HG03064 (cell line): Measurements from ENCODE around the gene TARP.

ENCODE experiments used
- ATAC-seq: cut with Tn5 transposase; IDR thresholded peaks from one replicate; pipeline ENCODE4 v1.9.1; 2021; ENCODE audit warnings: low read depth; ENCODE audit not compliant: unreplicated experiment

The TARP gene

DNA sequence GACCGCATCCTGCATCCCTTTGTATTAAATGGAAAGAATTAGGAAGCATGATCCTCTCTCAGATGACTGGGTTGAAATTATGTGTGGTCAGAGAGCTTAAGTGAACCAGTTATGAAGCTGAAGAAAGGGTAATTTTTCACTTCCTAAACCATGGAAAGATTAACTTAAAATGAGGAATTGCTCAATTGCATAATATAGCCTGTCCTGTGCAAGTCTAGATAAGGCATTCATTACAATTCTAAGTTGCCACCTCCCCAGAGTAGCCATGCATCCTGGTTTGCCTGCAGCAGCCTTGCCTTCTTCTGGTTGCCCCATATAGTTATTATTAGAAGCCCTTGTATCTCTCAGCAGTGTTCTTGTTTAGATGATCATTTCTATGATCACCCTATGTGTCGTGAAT lies 50.1 kb downstream of the TARP start:
- ATAC-seq: no peak

DNA sequence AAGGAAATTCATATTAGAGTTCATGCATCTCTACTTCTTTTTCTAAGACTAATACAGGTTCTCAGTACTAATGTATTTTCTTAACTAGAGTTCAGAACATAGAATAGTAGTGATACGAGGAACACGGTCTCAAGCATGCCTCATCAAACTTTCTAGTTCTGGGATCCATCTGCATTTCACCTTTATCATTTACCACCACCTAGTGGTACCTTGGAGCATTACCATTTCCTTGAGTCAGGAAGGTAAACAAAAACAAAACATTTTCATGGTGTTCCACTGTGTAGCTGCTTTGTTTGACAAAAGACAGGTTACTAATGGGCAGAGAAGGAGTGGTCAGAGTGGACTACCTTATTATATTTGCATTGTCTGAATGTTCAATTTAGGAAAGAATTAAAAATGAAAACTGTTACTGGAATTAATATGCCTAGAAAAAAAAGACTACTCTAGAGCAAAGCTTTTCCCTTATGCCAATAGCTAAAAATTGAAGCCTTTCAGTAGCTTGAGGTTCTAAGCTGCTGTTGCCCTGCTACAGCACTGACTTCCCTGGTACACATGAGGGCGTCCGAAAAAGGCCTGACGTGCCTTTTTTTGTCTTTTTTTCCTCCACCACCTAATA lies 50.8 kb downstream of the TARP start:
- no peak for ATAC-seq

DNA sequence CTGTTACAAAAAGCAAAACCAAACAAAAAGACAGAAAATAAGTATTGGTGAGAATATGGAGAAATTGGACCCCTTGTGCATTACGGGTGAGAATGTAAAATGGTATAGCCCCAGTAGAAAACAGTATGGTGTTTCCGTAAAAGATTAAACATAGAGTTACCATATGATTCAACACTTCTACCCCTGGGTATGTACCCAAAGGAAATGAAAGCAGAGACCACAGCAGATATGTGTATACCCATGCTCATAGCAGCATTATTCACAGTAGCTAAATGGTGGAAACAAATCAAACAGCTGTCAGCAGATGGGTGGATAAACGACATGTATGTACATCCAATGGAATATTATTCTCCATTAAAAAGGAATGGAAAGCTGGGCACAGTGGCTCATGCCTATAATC lies 53.0 kb downstream of the TARP start:
- ATAC-seq: no peak

DNA sequence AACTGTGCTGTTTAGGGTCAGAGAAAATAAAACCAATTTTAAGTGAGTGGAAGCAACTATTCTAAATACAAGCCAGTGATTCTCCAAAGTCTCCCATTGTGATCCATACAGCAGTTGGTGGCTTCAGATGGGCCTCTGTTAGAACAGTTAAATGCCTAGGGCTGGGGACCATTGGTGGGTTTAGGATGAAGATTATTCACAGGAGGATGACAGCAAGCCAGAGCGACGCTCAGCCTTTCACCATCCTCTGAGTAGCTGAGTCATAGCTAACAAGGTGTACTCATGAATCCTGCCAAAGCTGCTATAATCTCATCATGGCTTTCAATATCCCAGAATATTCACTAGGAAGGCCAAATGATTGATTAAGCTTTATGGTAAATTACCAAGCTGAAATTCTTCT lies 55.8 kb downstream of the TARP start:
- no peak for ATAC-seq

DNA sequence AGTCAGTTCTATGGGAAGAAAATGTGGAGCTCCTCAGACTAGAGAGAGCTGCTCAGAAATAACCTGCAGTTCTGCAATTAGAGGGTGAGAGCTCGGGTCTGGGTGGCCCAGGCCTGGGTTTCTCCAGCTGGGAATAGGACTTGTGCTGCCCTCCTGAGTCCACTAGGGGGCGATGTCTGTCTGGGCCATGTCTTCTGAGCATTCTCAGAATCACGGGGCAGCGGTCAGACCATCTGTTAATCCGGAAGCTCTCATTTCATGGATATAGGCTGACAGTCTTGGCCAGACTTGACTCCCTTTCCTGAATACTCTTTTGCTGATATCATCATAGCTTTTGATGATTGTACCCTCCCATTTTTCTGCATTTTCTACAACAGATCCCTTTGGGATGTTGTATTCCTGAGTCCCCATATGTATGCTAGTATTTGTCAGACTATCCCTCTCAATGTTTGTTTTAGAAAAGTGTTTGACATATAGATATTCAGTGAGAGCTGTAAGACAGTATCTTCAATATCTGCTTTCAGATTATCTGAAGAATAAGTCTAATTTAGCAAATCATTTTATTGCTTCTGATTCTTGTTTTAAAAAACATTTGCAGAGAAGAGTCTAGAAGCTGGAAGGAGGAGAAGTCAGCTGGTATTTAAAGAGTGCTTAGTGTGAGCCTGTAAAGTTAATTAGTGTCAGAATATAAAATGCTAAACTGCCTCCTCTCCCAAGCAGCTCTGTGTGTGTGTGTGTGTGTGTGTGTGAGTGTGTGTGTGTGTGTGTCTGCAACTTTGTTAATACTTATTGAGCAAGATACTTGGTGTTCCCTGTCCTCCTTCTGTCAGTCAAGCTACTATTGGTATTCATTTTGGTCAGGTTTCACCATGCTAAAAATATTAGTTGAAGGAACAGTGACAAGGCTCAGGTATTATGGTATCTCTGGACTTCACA lies 57.4 kb downstream of the TARP start:
- peak; percentile 80 for ATAC-seq

DNA sequence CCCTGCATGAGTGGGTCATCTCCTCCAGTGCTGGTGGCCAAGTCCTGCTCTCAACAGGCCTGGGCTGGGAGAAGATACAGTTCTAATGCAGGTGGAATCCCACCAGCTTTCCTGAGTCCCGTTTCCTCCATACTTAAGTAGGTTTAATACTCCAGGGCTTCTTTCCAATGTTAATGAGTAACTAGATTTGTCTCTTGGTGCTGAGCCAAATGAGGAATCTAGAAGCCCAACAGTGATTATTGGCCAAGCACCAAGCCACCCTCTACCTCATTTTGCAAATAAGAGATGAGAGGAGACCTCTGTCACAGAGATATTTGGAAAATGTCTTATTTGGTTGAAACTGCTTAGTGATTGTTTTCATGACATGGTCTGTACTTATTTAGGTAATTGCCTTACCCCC lies 58.3 kb downstream of the TARP start:
- ATAC-seq: no peak

DNA sequence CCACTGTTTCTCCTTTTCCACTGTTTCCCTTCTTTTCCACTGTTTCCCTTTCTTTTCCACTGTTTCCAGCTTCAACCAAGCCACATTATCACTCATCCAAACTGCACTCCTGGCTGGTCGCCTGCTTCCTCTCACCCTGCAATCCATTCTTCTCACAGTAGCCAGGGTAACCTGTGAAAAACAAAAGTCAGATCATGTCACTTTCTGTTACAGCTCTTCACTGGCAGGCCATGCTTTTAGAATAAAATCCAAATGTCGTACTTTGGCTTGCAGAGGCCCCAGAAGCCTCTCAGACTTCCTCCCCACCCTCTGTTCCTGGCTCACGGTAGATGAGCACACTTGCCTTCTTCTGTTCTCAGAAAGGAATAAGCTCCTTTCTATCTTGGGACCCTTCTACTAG lies 61.5 kb downstream of the TARP start:
- no peak for ATAC-seq

DNA sequence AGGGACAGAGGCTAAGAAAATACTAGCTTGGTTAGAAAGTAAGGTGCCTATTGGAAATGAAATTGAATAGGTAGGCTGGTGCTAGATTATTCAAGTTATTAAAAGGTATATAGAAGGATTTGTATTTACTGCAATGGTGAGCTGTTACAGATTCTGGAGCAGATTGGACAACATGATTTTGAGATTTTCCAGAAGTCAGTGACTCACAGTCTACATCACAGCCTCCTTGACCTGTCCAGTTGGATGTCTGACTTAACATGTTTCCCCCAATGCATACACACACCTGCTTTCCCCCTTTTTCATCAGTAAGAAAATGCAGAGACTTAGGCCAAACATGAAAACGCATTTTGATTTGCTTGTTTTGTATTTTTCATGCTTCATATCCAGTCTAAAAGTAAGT lies 62.0 kb downstream of the TARP start:
- ATAC-seq: no peak
